AG04449 (cell line): ENCODE results near the gene TREML2.

ENCODE experiments used
- CTCF ChIA-PET: fragments of 350-600 bp; formaldehyde crosslinking; extraction: SDS; loops from one replicate; lab custom pipeline; 2021; ENCODE audit warnings: antibody characterized with exemption; lab: Yijun Ruan, JAX
- POLR2A ChIA-PET: fragments of 400-600, 350-600 bp; formaldehyde crosslinking; extraction: SDS; loops from one replicate; lab custom pipeline; 2020; ENCODE audit warnings: antibody characterized with exemption, inconsistent platforms; lab: Yijun Ruan, JAX
- DNase-seq: peaks from one replicate; pipeline ENCODE4 v3.0.0-alpha.2; 2010; ENCODE audit warnings: low read depth, low spot score
- H3K4me3 ChIP-seq: 2 replicates; pipeline ENCODE4 v1.5.1; 2011; ENCODE audit warnings: low read depth, mild to moderate bottlenecking, control low read depth, low read length
- TF ChIP-seq, protein P1 (sequence below): IDR thresholded peaks from one replicate; pipeline ENCODE4 v1.5.1; 2011; ENCODE audit warnings: mild to moderate bottlenecking, moderate library complexity, low read length, control low read depth, inconsistent platforms; ENCODE audit not compliant: insufficient read depth; ENCODE audit errors: missing control alignments

The TREML2 gene

DNA sequence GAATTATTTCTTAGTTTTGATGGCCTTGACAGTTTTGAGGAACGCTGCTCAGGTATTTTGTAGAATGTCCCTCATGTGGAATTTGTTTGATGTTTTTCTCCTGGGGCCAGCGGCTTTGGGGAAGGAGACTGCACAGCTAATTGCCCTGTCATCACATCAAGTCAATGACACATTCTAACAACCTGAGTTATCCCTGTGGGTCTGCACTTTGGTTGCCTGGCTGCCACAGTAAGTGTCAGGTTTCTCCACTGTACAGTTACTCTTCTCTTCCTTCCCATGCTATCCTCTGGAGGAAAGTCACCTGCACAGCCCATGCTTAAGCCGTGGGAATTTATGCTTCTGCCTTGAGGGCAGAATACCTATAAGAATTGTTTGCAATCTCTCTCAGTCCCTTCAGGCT is 25.8 kb upstream of the TREML2 start:
- ChIA-PET CTCF (no interaction called here), POLR2A (no interaction called here)
- no peak overlapping the region for H3K4me3 ChIP-seq
- TF ChIP-seq, protein P1, sequence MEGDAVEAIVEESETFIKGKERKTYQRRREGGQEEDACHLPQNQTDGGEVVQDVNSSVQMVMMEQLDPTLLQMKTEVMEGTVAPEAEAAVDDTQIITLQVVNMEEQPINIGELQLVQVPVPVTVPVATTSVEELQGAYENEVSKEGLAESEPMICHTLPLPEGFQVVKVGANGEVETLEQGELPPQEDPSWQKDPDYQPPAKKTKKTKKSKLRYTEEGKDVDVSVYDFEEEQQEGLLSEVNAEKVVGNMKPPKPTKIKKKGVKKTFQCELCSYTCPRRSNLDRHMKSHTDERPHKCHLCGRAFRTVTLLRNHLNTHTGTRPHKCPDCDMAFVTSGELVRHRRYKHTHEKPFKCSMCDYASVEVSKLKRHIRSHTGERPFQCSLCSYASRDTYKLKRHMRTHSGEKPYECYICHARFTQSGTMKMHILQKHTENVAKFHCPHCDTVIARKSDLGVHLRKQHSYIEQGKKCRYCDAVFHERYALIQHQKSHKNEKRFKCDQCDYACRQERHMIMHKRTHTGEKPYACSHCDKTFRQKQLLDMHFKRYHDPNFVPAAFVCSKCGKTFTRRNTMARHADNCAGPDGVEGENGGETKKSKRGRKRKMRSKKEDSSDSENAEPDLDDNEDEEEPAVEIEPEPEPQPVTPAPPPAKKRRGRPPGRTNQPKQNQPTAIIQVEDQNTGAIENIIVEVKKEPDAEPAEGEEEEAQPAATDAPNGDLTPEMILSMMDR: no peak
- DNase-seq: no peak

DNA sequence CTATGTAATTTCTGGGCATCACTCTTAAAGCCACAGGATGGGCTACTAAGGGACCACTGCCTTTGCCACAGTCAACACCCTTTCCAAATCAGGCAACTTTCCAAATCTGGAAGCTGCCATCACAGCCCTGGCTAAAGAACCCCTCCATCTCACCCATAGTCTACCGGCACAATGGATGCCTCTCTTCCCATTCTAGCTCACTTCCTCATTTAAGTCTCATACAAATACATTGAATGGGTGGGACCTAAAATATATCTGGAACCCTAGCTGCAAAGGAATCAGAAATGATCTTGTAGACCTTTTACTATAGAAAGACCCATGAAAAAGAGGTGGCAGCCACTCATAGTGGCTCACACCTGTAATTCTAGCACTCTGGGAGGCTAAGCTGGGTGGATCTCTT is 23.9 kb upstream of the TREML2 start:
- CTCF ChIA-PET: no interaction called here
- H3K4me3 ChIP-seq: no peak overlapping the region
- TF ChIP-seq, protein P1: no peak
- DNase-seq: no peak
- POLR2A ChIA-PET: no interaction called here

DNA sequence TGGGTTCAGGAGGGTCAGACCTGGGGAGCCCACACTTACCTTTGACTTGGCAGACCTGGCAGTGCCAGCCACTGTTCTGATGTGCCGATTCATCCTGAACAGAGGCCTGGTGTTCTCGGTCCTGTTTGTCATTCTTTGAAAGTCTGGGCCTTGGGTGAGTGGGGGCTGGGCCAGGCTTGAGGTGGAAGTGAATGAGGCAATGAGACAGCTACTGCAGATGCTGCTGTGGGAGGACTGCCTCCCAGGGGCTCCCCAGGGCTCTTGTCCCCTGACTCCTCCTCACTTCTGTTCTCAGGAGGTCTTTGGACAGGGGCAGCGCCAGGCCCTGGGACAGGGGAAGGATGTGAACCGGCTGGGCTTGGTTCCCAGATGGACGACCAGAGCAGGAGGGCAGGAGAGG is 21.6 kb upstream of the TREML2 start:
- H3K4me3 ChIP-seq: no peak overlapping the region
- TF ChIP-seq, protein P1: no peak
- ChIA-PET CTCF (no interaction called here), POLR2A (no interaction called here)
- DNase-seq: no peak

DNA sequence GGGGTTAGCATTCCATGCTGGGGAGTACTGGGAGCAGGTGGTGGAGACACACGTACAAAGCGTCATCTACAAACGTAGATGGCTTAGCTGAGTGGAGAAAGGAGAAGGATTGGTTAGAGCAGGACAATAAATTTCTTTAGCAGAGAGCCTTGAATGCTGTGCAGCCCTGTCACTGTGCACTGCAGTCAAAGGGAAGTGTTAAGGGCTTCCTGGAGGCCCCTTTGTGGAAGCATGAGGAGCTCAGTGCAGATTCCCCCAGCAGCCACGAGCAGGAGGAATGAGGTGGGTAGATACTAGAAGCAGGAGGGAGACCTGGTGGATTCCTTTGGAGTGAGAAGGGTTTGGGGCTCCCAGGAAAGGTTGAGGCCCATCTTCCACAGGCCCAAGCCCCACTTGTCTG is 21.1 kb upstream of the TREML2 start:
- ChIA-PET POLR2A (no interaction called here), CTCF (interaction anchor here (1.0 kb wide), 1 partner anchor 9 kb away, joined by 3 read pairs; no protein-coding TSS in a partner anchor)
- DNase-seq: no peak
- no peak overlapping the region for H3K4me3 ChIP-seq
- TF ChIP-seq, protein P1: no peak

DNA sequence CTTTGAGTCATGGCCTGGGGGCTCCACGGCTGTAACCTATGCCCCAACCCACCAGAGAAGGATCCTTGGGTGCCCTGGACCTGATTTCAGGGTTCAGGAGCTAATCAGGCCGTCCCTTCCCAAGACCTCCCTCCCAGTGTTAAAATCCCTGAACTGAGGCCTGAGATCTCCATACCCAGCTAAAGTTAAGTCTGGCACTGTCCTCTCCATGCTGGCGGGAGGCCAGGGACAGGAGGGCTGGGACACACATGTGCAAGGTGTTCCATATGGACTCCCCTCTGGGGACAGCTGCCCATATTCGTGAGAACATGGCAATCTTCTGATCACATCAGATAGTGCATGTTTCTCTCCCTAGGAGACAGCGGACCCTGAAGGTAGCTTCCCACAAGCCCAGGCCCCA is 15.7 kb upstream of the TREML2 start:
- POLR2A ChIA-PET: no interaction called here

DNA sequence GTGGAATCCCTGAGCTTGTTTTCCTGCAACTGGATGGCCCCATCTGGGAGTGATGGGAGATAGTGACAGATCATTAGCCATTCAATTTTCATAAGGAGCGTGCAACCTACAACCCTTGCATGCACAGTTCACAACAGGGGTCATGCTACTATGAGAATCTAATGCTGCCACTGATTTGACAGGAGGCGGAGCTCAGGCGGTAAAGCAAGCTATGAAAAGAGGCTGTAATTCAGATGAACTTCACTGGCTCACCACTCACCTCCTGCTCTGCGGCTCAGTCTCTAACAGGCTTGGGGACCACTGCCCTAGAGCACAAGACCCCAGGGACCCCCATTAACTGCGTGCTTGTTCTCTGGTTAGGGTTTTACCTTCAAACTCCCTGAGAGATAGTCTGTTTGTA is 14.8 kb upstream of the TREML2 start:
- TF ChIP-seq, protein P1: no peak
- ChIA-PET POLR2A (no interaction called here), CTCF (no interaction called here)
- no peak for DNase-seq
- no peak overlapping the region for H3K4me3 ChIP-seq

More for the DNA sequence above, 15.7 kb upstream of the TREML2 start:
- CTCF ChIA-PET: no interaction called here
- TF ChIP-seq, protein P1: no peak
- DNase-seq: no peak
- H3K4me3 ChIP-seq: no peak overlapping the region
